ENCODE measurements around the gene ATXN10. TPM values are rescaled to one million over a fixed set of nuclear protein-coding genes. Genes with fewer than 3 reads are reported as not detected.

ATXN10 gene
- total and polyA plus RNA-seq, 2 of the 8 experiments (the other 6 are each of a cell fraction or from before 2014, with no cell fraction given): 134 to 210 TPM

- no peak for TF ChIP-seq SP4 (IDR thresholded peaks at IDR 0.05; ENCODE audit: low read length)
- TF ChIP-seq RAD21 (IDR thresholded peaks at IDR 0.05 in 1 of 2, conservative IDR thresholded peaks at IDR 0.05 in 1 of 2; ENCODE audit: low read depth in 2 of 2, low read length in 2 of 2): no peak
- TF ChIP-seq SP2 (IDR thresholded peaks at IDR 0.05; ENCODE audit: low read length): no peak
- TF ChIP-seq TEAD4 (IDR thresholded peaks at IDR 0.05; ENCODE audit: low read depth, low read length): no peak
- TF ChIP-seq POU5F1 (IDR thresholded peaks at IDR 0.05; ENCODE audit: low read depth, low read length): no peak
- no peak for TF ChIP-seq HDAC2 (IDR thresholded peaks at IDR 0.05; ENCODE audit: borderline replicate concordance in 1 of 2, low read depth in 2 of 2, low read length in 2 of 2)
- no peak for TF ChIP-seq YY1 (IDR thresholded peaks at IDR 0.05; ENCODE audit: low read depth, low read length)
- TF ChIP-seq GABPA (IDR thresholded peaks at IDR 0.05; ENCODE audit: borderline replicate concordance, insufficient read depth, low read length): no peak
These were observed 36.5 kb downstream of the ATXN10 start (continued) for GRCh38 chr22:45708145-45708544.

Measured in H1 (cell line).